CD1c-positive myeloid dendritic cell (primary cell): Measurements from ENCODE around the gene ABLIM2.

Source experiments
- DNase-seq: peaks from one replicate; pipeline ENCODE4 v3.0.0-alpha.2; 2016; ENCODE audit errors: extremely low spot score

Gene ABLIM2

DNA sequence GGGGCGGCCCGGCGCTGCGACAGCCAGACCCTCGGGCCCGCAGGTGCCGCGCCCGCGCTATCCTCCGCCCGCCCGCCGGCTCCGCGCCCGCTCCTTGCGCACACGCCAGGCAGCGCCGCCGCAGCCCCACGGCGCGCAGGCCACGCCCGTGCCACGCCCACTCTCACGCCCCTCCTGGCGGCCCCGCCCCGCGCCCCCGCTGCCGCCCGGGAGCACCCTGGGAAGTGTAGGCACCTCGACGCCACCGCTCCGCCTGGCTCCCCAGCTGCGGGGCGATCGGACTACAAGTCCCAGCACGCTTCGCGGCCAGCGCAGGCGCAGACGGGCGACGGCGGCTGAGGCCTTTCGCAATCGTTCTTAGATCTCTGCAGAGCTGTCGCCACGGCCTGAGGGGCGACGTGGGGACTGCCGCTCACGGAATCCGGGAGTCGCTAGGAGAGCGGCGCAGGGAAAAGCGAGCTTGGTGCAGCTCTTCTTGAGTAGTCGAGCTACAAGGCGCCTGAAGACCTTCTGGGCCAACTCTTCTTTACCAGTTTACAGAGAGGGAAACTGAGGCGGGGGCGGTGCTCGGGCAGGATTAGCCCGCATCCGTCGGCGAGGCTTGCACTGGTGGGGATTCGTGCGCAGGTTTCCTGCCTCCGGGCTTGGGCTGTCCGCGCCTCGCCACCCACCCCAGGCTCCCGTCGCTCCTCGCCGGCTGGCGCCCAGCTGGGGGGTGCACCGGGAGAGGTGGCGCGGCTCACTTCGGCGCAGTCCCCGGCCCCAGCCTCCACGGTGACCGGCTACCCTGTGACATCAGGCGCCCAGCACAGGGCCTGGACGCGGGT is at the start of gene ABLIM2:
Gene ABLIM2, minus strand, starts transcription at position 104 of the 827 bp plus-strand sequence. CDS start 124 bp downstream, outside the sequence.
- DNase-seq, result peak; percentile 99

DNA sequence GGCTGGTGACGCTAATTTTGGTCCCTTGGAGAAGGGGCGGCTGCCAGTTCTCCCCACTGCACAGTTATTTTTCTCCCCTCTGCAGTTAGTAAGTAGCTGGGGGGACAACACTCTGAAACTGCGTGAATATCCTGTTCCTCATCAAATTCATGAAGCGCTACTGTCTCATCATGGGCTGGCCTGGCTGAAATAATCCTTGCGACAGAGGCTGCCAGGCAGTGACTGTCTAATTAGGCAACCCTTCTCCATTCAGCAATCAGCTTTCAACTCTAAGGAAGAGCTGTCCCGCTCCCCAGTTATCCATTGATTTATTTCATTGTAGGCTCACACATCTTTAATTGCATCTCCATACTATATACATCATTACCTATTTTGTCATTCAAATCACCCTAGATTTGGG is 48.7 kb upstream of the ABLIM2 start:
- peak; percentile 66 for DNase-seq

DNA sequence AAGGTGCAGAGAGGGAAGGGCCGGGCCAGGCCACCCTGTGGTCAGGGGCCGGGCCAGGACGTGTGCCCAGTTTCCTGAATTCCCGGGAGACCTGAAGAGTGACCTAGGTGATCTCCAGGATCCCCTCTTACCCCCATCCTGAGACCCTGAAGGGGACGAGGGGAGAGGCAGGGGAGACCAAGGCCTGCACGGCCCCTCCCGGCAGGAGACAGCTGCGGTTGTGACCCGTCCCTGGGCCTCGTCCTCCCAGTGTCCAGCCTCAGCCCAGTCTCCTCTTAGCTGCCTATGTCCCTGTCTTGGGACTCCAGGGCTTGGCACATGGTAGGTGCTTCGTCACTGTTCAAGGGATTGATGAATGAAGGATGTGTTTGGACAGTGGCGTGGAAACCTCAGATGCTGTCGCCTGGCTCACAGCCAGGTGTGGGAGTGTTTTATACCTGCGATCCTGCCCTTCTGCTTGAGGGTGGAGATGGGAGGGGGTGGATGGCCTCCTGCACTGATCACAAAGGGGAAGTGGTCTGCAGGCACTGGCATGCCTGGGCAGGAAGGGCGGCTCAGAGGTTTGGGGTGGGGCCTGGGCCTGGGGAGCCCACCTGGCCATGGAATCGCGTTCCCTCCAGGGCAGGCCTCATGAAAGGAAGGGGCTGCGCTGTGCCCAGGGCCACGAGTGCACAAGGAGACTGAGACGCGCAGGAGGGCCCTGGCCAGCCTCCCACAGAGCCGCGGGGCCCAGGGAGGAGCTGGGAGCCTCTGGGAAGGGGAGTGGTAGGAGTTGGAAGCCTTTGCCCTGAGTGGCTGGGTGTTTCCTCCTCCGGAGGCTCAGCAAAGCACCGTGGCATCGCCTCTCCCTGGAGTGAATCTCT is 47.4 kb upstream of the ABLIM2 start:
- DNase-seq, result peak; percentile 37

DNA sequence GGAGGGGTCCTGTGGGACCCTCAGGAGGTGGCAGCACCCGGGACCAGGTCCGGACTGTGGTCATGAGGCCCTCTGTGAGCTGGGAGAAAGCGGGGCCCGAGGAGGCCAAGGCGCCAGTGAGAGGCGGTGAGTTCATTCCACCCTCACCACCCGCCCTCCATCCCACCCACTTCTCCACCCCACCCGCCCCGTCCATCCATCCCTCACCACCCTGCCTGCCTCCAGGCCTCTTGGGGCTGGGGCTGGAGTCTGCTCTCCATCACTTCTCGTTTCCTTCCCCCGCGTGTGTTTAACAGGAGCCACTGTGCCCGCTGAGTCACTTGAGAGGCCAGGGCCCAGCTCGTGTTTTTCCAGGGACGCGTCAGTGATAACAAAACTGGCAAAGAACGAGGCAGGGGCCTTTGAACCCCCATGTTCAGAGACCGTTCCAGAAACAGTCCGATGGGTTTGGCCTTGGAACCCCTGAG is 46.7 kb upstream of the ABLIM2 start:
- peak; percentile 75 for DNase-seq

DNA sequence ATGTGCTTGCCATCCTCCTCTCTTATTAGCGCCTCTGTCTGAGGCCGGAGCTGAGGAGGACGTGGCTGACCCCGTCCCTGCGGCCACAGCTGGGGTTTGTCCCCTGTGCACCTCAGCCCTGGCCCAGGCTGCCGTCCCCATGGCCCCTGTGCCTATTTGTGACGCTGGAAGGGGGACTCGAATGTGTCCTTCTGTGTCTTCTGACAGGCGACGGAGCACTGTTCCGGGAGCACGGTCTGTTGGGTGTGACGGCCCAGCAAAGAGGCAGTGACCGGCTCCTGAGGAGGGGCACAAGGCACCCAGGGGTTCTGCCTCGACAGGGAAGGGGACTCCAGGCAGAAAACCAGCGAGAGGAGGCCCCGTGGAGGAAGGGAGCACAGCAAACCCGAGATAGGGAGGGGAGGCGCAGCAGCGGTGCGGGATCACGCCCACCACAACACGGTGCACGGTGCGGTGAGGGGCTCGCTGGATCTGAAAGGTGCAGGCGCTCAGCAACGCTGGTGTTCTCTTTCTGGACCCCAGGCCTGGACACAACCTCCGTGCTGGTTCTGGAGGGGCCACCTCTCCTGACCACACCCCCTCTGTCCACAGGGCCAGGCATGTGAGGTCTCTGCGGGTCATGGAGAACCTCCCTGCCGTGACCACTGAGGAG is 46.1 kb upstream of the ABLIM2 start:
- no peak for DNase-seq

DNA sequence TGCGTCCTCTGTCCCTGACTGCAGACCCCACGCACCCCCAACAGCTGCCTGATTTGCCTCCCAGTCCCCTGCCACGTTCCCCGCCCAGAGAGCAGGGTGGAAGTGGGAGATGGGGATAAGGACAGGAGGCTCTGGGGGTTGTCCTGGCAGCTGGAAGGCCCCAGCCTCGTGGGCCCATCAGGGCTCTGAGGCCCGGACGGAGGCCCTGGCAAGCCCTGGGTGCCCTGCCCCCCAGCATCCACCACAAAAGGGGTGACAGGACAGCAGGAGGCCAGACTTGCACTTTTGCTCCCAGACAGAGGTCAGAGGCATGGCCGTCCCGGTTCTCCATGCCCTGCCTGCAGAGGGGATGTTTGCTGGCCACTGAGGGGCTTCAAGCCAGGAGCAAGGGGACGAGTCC is 45.2 kb upstream of the ABLIM2 start:
- no peak for DNase-seq

DNA sequence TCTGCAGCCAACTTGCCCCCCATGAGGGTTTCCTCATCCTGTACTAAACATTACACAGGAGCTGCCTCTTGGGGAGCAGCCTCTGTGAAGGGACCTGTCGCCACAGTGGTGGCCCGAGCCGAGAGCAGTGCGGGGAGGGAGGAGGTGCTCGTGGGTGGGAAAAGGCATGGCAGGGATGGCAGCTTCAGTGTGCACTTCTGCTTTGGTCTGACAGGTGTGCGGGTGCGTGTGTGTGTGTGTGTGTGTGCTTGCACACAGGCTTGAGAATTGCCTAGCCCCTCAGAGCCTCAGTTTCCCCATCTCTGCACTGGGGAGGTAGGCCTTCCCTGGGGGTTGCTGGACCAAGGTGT is 44.4 kb upstream of the ABLIM2 start:
- no peak for DNase-seq

DNA sequence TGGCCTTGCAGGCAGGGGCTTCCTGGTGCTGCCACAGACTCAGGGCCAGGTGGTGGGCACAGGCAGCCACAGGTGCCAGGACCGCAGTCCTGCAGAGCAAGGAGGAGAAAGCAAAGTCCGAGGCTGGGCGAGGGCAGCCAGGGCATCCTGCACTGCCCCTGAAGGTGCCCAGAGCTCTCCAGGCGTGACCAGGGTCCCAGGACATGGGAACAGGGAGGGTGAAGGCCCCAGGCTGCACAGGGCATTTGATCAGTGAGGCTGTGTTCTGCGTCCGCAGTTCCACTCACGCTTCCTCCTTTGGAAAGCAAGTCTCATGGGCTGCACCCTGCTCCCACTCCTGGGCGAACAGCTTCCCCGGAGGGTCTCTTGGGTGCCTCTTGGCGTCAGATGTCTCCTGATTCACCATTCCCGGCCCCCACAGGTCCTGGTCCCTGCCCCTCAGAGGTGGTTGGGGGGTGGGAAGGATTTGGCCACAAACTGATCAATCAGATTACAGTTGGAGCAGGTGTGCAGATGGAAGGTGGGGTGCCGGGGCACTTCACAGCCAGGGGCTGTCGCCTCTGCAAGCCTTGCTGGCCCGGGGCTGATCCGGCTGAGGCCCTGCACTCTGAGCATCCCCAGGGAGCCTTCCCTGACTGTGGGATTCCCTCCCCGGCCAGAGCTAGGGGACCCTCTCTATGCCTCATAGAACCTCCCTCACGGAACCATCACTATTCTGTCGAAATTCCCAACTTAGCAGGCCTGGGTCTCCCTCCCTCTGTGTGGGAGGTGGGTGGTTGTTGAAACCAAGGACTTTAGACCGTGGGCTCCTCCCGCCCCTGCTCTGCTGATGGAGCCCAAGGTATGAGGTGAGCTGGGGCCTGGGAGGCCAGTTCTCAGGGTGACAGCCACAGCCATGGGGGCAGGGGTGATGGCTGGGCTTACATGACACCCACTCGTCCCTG is 43.8 kb upstream of the ABLIM2 start:
- DNase-seq, result peak; percentile 61

GRCh38 chr4:8201321-8201781 is 42.7 kb upstream of the ABLIM2 start:
- DNase-seq, result peak; percentile 78

DNA sequence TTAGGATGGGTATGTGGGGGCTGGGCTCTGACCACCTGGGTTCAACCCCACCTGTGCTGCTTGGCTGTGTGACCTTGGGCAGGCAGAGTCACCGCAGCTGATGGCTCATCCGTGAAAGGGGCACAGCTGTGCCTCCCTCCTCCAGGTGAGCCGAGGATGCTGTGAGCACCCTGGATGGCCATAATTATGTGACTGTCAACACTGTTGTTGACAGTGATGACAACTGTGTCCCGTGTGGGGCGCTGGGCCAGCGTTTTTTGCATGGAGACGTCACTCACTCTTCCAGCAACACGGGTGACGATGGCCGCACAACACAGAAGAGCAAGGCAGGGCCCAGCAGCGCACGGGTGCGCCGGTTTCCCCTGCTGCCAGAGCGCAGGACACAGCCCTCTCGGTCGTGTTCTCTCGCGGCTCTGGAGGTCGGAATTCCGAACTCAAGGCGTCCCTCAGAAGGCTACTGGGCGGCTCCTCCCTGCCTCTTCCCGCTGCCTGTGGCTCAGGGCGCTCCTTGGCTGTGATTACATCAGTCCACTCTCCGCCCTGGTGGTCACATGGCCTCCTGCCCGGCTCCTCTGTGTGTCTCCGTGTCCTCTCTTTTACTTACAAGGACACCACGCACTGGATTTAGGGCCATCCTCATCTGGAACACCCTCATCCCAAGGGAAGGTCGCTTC is 41.8 kb upstream of the ABLIM2 start:
- peak; percentile 82 for DNase-seq

DNA sequence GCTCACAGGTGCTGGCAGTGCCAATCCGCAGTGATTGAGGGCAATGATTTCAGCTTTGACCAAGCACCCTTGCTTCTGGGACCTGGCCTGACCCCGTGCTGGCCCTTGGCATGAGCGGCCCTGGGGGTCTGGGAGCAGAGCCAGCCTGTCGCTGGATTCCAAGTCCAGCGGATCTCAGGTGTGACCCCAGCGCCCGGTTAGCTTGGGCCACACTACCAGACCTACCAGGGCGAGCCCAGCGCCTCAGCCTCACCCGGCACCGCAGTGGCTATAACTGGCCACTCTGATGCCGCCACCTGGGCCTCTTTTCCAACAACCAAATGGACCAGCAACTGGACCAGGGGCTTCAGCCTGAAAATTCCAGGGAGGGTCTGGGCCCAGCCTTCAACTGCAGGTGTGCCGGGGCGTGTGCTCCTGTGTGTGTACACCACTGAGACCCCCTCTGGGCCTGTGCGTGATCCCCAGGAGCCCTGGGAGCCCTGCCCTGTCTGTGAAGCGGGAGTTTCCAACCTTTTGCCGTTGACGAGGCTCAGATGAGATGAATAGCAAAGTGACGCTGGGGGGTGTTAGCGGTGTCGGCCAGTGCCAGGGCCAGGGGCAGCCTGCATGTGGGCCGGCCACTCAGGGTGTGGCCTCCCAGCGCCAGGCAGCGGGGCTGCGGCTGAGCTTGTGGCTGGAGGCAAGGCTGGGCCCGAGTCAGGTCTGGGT is 41.1 kb upstream of the ABLIM2 start:
- peak; percentile 38 for DNase-seq

DNA sequence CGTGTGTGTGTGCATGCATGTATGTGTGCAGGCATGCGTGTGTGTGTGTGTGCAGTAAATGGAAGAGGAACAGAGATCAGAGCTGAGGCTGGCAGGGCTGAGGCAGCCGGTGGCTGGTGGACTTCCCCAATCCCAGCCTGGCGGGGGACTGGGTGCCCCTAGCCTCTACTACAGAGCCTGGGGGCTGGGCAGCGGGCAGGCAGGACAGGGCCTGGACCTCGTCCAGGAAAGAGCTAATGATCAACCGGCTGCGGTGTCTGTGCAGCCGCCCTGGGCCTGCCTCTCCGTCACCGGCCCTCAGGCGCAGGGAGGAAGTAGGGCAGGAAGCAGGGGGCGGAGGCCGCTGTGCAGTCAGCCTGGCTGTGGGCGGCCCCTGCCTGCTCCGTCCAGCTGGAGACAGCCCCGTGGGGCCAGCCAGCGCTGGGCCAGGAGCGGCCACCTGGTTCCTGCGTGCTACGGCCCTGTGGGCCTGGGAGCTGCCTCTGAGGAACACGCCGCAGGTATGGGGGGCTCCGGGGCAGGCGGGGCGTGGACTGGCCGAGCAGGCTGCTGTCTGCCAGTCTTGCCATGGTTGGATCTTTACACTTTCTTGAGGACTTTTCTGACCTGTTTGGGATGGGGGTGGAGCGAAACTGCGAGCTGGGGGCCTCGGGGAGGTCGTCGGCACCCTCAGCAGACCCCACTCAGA is 40.4 kb upstream of the ABLIM2 start, which contains the start of gene SH3TC1:
Gene SH3TC1, plus strand, starts transcription at position 385 of the 688 bp plus-strand sequence. CDS start 5,905 bp downstream, outside the sequence.
- peak; percentile 96 for DNase-seq

DNA sequence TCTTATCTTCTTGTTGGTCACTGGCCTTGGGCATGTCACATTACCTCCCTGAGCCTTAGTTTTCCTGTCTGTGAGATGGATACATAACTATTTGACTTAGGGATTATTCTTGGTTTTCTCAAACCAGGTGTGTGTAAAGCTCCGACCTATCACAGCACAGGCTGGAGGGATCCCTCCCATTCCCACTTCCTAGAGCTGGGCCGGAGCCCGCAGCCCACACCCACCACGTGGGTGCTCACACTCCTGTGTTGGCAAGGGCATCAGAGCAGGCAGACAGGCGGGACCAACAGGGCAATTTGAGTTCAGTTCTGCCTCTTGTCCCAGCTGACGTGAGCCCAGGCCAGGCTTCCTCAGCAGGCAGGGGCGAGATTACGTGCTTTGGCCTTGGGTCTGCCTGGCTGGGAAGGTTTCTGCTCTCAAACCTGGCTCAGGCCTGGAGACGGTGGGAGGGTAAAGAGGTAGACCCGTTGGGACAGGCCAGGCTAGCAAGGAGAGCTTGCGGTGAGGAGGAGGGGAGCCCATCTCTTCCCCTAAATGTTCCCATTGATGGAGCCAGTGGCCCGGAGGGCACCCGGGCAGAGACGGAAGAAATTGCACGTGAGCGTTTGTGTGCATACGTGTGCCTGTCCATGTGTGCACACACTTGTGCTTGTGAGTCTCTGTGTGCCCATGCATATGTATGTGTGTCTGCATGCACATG is 39.7 kb upstream of the ABLIM2 start:
- peak; percentile 75 for DNase-seq

DNA sequence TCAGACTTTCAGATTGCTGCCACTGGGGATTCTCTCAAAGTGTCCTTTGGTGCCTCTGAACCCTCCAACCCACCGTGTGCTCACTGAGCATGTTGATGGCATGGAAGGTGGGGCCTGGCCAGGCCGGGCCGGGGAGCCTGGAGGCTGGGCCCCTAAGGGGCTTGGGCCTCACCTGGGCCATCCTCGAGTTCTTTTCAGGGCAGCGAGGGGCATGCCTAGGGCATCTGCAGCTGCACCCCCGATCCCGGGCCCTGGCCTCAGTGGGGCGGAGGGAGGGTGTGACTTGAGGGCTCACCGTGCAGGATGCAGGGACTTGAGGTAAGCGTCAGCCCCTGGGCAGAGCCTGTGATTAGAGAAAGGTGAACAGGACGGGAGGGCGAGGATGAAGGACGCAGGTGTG is 38.9 kb upstream of the ABLIM2 start:
- DNase-seq, result no peak

- peak; percentile 28 for DNase-seq
Observed at GRCh38 chr4:8195841-8196458, 37.3 kb upstream of the ABLIM2 start.

GRCh38 chr4:8195431-8195830 is 36.8 kb upstream of the ABLIM2 start:
- DNase-seq, result no peak

DNA sequence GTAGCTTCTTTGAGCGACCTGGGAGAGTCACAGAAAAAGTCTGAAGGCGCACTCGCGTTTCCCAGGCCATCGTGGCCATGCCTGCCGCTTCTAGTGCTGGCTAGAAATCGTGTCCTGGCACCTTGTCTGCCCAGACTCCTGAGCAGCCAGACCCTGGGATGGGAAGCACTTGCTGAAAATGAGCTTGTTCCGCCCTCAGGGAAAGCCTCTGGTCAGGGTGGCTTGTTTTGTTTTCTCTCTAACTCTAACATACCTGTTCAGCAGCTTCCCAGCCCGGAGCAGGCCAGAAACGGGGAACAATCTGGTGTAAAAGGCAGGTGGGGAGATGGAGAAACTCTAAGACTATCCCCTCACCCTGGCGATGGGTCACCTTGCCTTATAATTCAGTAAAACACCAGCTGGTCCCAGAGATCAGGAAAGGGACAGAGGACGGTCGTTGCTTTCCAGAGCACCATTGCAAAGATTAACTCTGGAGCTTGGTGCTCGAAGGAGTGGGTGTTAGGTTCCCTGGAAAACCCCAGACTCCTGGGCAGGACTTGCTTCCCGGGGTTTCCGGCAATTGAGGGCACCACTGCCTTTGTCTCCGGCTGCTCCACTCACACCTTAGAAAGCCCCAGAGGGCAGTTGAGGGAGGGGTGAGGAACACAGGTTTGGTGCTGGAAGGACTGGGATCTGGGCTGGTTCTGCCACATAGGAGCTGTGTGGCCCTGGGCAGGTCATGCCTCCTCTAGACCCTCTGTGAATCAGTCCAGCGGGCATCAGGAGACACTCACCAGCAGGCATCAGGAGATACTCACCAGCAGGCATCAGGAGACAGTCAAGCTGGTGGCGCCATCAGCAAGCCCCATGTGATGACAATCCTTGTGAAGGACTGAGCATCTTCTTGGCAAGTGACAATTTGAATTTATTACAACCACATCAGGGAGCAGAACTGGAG is 36.0 kb upstream of the ABLIM2 start:
- DNase-seq, result no peak
